ENCODE measurements around the gene SLC38A9. TPM values are rescaled to one million over a fixed set of nuclear protein-coding genes. Genes with fewer than 3 reads are reported as not detected.

SLC38A9 gene
- total and polyA plus RNA-seq, 11 donors = 3.9 to 13.5 (median 6.9) TPM

GRCh38 chr5:55711507-55712022 lies 559 bp downstream of the SLC38A9 start:
- Histone ChIP-seq H3K4me1 (peaks cover 0 to 26% (median 7%) of the 10 kb centered on the region in 12 donors), H3K36me3 (peaks cover 0 to 21% (median 10%) of the 10 kb centered on the region in 9 donors), H3K27me3 (no peaks in the 10 kb centered on the region), H3K9me3 (no peaks in the 10 kb centered on the region), H3K4me3 (peak overlapping the region; percentile 56 to 97 (median 90)), H3K27ac (peak overlapping the region in 11 of 12 donors; percentile 13 to 80 (median 65))
- 7 to 15% (median 10%) methylated on average over 18 of the region's 18 CpGs for WGBS, 4 donors
- no peak for TF ChIP-seq CTCF (IDR thresholded peaks at IDR 0.05)
- intact Hi-C loops (cut with DNase I) = loop anchor here in 6 of 10 donors (5.0 to 10.0 kb wide), 3 partner anchors 483 to 493 kb away; no protein-coding TSS in a partner anchor
- DNase-seq = no peak
- ATAC-seq = peak in 3 of 4 donors; percentile 1 to 5 (median 2)

- no peak for ATAC-seq
- peaks cover 0 to 26% (median 7%) of the 10 kb centered on the region in 12 donors for H3K4me1 ChIP-seq
Observed at GRCh38 chr5:55708732-55709131, 3.4 kb downstream of the SLC38A9 start.

GRCh38 chr5:55706230-55706629 lies 5.9 kb downstream of the SLC38A9 start:
- ATAC-seq = no peak
- no peak for TF ChIP-seq POLR2A (IDR thresholded peaks at IDR 0.05)
- TF ChIP-seq CTCF (IDR thresholded peaks at IDR 0.05) = no peak
- intact Hi-C loops (cut with DNase I) = loop anchor here in 1 of 10 donors (2.0 to 10.0 kb wide), 2 partner anchors 51 to 499 kb away; no protein-coding TSS in a partner anchor

More at GRCh38 chr5:55708732-55709131, 3.4 kb downstream of the SLC38A9 start:
- peaks cover 0 to 22% (median 10%) of the 10 kb centered on the region in 9 donors for H3K36me3 ChIP-seq
- no peaks in the 10 kb centered on the region for H3K27me3 ChIP-seq
- no peak for TF ChIP-seq CTCF (IDR thresholded peaks at IDR 0.05)
- TF ChIP-seq POLR2A (IDR thresholded peaks at IDR 0.05) = no peak
- intact Hi-C loops (cut with DNase I) = loop anchor here in 1 of 10 donors (10.0 kb wide), 1 partner anchor 496 kb away; no protein-coding TSS in a partner anchor
- H3K27ac ChIP-seq = no peak overlapping the region
- H3K4me3 ChIP-seq = no peak overlapping the region
- DNase-seq = no peak
- no peaks in the 10 kb centered on the region for H3K9me3 ChIP-seq

GRCh38 chr5:55702598-55703345 lies 9.4 kb downstream of the SLC38A9 start:
- no peak overlapping the region for H3K4me3 ChIP-seq
- H3K9me3 ChIP-seq = no peaks in the 10 kb centered on the region
- H3K27ac ChIP-seq = no peak overlapping the region
- peaks cover 0 to 7% (median 0%) of the 10 kb centered on the region in 12 donors for H3K4me1 ChIP-seq
- TF ChIP-seq POLR2A (IDR thresholded peaks at IDR 0.05) (no peak), CTCF (IDR thresholded peaks at IDR 0.05) (no peak)
- intact Hi-C loops (cut with DNase I) = loop anchor here in 1 of 10 donors (10.0 kb wide), 1 partner anchor 502 kb away; no protein-coding TSS in a partner anchor
- ATAC-seq (no peak), DNase-seq (no peak)
- 32 to 50% (median 38%) methylated on average over 1 of the region's 1 CpG for WGBS, 4 donors
- no peaks in the 10 kb centered on the region for H3K27me3 ChIP-seq
- H3K36me3 ChIP-seq = peaks cover 0 to 16% (median 8%) of the 10 kb centered on the region in 9 donors

More at GRCh38 chr5:55706230-55706629, 5.9 kb downstream of the SLC38A9 start:
- Histone ChIP-seq H3K9me3 (no peaks in the 10 kb centered on the region), H3K4me3 (no peak overlapping the region), H3K4me1 (peaks cover 0 to 11% (median 3%) of the 10 kb centered on the region in 12 donors), H3K27ac (no peak overlapping the region), H3K27me3 (no peaks in the 10 kb centered on the region), H3K36me3 (peaks cover 0 to 26% (median 19%) of the 10 kb centered on the region in 9 donors)
- no peak for DNase-seq

All from heart left ventricle (tissue), 16 donors.